ENCODE data around the gene HIBADH.

GRCh38 chr7:27634671-27635493 lies 27.8 kb downstream of the HIBADH start:
- TF ChIP-seq CTCF (IDR thresholded peaks at IDR 0.05) (no peak), POLR2A (IDR thresholded peaks at IDR 0.05) (no peak)

All from testis (tissue), 2 donors.